A673 (cell line): Measurements from ENCODE around the gene TNFAIP8.

Source experiments
- EZH2 ChIP-seq: fragments of 200-600 bp; sonication (generic); IDR thresholded peaks from 2 replicates; pipeline ENCODE4 v1.6.1; 2017; ENCODE audit warnings: borderline replicate concordance, low read depth, mild to moderate bottlenecking, mixed read lengths, antibody characterized with exemption, low read length; ENCODE audit not compliant: poor library complexity, severe bottlenecking
- TF ChIP-seq, protein P1 (sequence below): fragments of 300-800, 200-600 bp; sonication (generic); conservative IDR thresholded peaks from 2 replicates; pipeline ENCODE4 v1.5.1; 2017; ENCODE audit warnings: low read depth, mild to moderate bottlenecking, antibody characterized with exemption, low read length, moderate library complexity, mixed read lengths

DNA sequence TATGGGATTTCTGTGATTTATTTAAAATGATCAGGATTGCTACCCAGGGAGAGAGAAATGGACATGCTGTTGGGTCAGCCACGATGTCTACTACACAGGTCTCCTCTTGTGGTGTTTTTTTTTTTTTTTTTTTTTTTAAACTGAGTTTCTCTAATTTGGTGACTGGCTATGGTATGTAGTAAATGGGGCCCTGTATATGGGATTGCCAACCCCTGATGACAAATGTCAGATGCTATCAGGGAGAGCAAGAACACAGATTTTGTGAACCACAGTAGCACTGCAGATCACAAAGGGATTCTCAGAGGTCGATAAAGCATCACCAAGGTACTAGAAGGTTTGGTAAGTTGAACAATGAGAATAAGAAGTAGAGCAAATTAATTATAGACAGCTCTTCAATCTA, 16.5 kb upstream of the TNFAIP8 start:
- TF ChIP-seq, protein P1, sequence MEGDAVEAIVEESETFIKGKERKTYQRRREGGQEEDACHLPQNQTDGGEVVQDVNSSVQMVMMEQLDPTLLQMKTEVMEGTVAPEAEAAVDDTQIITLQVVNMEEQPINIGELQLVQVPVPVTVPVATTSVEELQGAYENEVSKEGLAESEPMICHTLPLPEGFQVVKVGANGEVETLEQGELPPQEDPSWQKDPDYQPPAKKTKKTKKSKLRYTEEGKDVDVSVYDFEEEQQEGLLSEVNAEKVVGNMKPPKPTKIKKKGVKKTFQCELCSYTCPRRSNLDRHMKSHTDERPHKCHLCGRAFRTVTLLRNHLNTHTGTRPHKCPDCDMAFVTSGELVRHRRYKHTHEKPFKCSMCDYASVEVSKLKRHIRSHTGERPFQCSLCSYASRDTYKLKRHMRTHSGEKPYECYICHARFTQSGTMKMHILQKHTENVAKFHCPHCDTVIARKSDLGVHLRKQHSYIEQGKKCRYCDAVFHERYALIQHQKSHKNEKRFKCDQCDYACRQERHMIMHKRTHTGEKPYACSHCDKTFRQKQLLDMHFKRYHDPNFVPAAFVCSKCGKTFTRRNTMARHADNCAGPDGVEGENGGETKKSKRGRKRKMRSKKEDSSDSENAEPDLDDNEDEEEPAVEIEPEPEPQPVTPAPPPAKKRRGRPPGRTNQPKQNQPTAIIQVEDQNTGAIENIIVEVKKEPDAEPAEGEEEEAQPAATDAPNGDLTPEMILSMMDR, result no peak
- no peak for TF ChIP-seq EZH2
